ENCODE data around the gene ANGEL2.

Gene ANGEL2

DNA sequence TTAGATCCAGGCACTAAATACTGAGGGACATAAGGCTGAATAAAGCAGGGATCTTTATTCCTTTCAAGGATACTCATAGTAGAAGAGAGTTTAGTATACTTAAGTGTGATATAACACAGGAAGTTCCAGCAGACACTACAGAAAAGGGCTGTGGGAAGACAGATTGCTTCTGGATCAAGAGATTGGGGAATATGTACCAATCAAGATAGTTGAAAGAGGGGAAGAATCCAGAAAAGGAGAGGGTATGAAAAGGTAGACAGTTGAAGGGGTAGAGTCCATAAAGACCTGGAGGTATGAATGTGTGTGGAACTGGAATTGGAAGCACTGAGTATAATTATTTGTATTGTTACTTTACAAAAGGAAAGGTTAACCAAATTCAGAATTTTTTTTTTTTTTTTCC lies 37.8 kb upstream of the ANGEL2 start:
- Histone ChIP-seq H3K9ac (ENCODE audit: low read length) (no peak overlapping the region), H3K79me2 (ENCODE audit: low read length) (peaks cover 64% of the 10 kb centered on the region), H3K4me3 (ENCODE audit: low read length) (no peak overlapping the region), H3K27me3 (ENCODE audit: low read depth, low read length) (no peaks in the 10 kb centered on the region), H4K20me1 (ENCODE audit: insufficient read depth, low read length) (no peaks in the 10 kb centered on the region), H3K4me2 (ENCODE audit: low read length) (no peak overlapping the region), H3K27ac (ENCODE audit: low read length) (no peak overlapping the region), H3K9me3 (ENCODE audit: insufficient read depth, low read length) (no peaks in the 10 kb centered on the region), H2AFZ (ENCODE audit: low read depth, low read length) (no peak overlapping the region), H3K4me1 (ENCODE audit: low read length) (peaks cover 26% of the 10 kb centered on the region), H3K36me3 (replicated peaks; ENCODE audit: low read depth, low read length) (peaks cover 4% of the 10 kb centered on the region)
- TF ChIP-seq, protein P1, sequence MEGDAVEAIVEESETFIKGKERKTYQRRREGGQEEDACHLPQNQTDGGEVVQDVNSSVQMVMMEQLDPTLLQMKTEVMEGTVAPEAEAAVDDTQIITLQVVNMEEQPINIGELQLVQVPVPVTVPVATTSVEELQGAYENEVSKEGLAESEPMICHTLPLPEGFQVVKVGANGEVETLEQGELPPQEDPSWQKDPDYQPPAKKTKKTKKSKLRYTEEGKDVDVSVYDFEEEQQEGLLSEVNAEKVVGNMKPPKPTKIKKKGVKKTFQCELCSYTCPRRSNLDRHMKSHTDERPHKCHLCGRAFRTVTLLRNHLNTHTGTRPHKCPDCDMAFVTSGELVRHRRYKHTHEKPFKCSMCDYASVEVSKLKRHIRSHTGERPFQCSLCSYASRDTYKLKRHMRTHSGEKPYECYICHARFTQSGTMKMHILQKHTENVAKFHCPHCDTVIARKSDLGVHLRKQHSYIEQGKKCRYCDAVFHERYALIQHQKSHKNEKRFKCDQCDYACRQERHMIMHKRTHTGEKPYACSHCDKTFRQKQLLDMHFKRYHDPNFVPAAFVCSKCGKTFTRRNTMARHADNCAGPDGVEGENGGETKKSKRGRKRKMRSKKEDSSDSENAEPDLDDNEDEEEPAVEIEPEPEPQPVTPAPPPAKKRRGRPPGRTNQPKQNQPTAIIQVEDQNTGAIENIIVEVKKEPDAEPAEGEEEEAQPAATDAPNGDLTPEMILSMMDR (IDR thresholded peaks at IDR 0.05; ENCODE audit: low read depth, low read length), result no peak
- TF ChIP-seq EZH2phosphoT487 (IDR thresholded peaks at IDR 0.05; ENCODE audit: low read depth), result no peak

DNA sequence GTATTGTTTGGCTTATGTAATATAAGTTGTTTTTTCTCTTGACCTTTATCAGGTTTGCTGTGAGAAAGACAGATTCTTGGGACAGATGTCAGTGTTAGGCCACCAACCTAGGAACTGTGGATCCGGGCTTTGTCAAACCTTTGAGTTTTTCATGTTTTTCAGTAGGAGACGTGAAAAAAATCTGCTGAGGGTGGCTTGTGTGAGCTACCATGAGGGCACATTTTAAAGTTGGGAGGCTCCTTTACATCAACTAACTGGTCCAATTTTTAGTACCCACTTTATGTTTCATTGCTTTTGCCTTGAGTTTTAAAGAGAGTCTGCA lies 36.2 kb upstream of the ANGEL2 start:
- H3K36me3 ChIP-seq (replicated peaks; ENCODE audit: low read depth, low read length), result peaks cover 4% of the 10 kb centered on the region
- no peaks in the 10 kb centered on the region for H4K20me1 ChIP-seq (ENCODE audit: insufficient read depth, low read length)
- peak overlapping the region; percentile 79 for H3K4me2 ChIP-seq (ENCODE audit: low read length)
- H3K9me3 ChIP-seq (ENCODE audit: insufficient read depth, low read length), result no peaks in the 10 kb centered on the region
- peak overlapping the region; percentile 75 for H3K27ac ChIP-seq (ENCODE audit: low read length)
- H3K4me3 ChIP-seq (ENCODE audit: low read length), result peak overlapping the region; percentile 84
- peaks cover 48% of the 10 kb centered on the region for H3K79me2 ChIP-seq (ENCODE audit: low read length)
- H2AFZ ChIP-seq (ENCODE audit: low read depth, low read length), result 0 out of 2 replicates have a peak overlapping the region, but pooled peaks have one; percentile 99
- no peaks in the 10 kb centered on the region for H3K27me3 ChIP-seq (ENCODE audit: low read depth, low read length)
- peaks cover 26% of the 10 kb centered on the region for H3K4me1 ChIP-seq (ENCODE audit: low read length)
- no peak for TF ChIP-seq EZH2phosphoT487 (IDR thresholded peaks at IDR 0.05; ENCODE audit: low read depth)
- TF ChIP-seq, protein P1 (IDR thresholded peaks at IDR 0.05; ENCODE audit: low read depth, low read length), result no peak
- peak overlapping the region; percentile 78 for H3K9ac ChIP-seq (ENCODE audit: low read length)

DNA sequence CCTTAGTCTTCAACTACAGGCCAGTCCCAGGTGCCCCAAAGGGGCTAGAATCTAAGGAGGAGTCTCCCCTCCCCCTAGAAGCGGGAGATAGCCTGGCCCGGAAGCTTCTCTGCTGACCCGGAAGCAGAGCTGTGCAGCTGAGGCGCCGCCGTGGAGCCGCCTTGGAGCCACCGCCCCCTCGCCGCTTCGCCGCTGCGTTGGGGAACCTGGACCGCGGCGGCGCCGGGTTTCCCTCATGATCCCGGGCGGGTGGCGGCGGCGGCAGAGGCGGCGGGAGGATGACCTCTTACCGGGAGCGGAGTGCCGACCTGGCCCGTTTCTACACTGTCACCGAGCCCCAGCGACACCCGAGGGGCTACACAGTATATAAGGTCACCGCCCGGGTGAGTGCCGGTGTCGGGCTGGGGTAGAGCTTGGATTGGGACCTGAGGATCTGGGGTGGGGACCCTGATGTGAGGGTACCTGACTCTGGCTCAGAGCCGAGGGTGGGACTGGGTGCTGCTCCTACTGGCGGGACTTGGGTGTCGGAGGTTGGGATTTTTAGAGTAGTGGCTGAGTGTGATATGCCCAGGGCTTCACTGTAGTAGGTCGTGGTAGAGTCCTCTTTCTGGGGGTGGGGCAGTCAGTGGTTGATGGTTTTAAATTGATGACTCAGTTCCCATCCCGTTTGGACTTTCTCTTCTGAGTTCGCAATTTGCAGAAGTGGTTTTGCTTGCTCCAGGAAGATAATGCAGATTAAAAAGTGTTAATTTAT lies 35.6 kb upstream of the ANGEL2 start, which contains the start of gene RPS6KC1:
Gene RPS6KC1 (plus strand): TSS at position 115 of the 754 bp plus-strand sequence. CDS start 164 bp downstream, at position 279.
- Histone ChIP-seq H3K79me2 (ENCODE audit: low read length) (peaks cover 43% of the 10 kb centered on the region), H3K9me3 (ENCODE audit: insufficient read depth, low read length) (no peaks in the 10 kb centered on the region), H3K27ac (ENCODE audit: low read length) (peak within 1 kb of the TSS; percentile 75), H3K4me1 (ENCODE audit: low read length) (peaks cover 26% of the 10 kb centered on the region), H2AFZ (ENCODE audit: low read depth, low read length) (peak within 1 kb of the TSS; percentile 99), H3K36me3 (replicated peaks; ENCODE audit: low read depth, low read length) (peaks cover 4% of the 10 kb centered on the region), H3K9ac (ENCODE audit: low read length) (peak within 1 kb of the TSS; percentile 78), H3K27me3 (ENCODE audit: low read depth, low read length) (no peaks in the 10 kb centered on the region), H3K4me3 (ENCODE audit: low read length) (peak within 1 kb of the TSS; percentile 84), H3K4me2 (ENCODE audit: low read length) (peak within 1 kb of the TSS; percentile 79), H4K20me1 (ENCODE audit: insufficient read depth, low read length) (no peaks in the 10 kb centered on the region)
- TF ChIP-seq, protein P1 (IDR thresholded peaks at IDR 0.05; ENCODE audit: low read depth, low read length), result no peak
- no peak for TF ChIP-seq EZH2phosphoT487 (IDR thresholded peaks at IDR 0.05; ENCODE audit: low read depth)

DNA sequence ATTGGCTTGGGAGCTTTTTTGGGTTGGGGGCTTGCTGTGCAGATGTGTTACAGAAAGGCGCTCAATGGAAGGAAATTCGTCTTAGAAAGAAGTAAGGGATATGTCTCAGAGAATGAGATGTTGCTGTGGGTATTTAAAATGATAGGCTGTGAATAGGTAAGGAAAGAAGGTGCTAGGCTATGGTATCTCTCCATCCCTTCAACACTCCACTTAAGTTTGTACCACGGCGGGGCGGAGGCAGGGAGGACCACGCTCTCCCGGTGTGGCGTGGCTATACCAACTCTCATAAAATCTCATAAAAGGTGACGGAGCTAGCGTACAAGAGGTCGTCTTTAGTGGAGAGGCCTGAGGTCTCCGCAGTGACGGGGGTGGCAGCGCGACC lies 35.1 kb upstream of the ANGEL2 start:
- Histone ChIP-seq H3K27me3 (ENCODE audit: low read depth, low read length) (no peaks in the 10 kb centered on the region), H2AFZ (ENCODE audit: low read depth, low read length) (peak overlapping the region; percentile 99), H4K20me1 (ENCODE audit: insufficient read depth, low read length) (no peaks in the 10 kb centered on the region), H3K9me3 (ENCODE audit: insufficient read depth, low read length) (no peaks in the 10 kb centered on the region), H3K79me2 (ENCODE audit: low read length) (peaks cover 37% of the 10 kb centered on the region), H3K9ac (ENCODE audit: low read length) (peak overlapping the region; percentile 78), H3K4me2 (ENCODE audit: low read length) (peak overlapping the region; percentile 79), H3K4me3 (ENCODE audit: low read length) (peak overlapping the region; percentile 84), H3K4me1 (ENCODE audit: low read length) (peaks cover 26% of the 10 kb centered on the region), H3K36me3 (replicated peaks; ENCODE audit: low read depth, low read length) (peaks cover 4% of the 10 kb centered on the region), H3K27ac (ENCODE audit: low read length) (peak overlapping the region; percentile 75)
- TF ChIP-seq, protein P1 (IDR thresholded peaks at IDR 0.05; ENCODE audit: low read depth, low read length), result no peak
- no peak for TF ChIP-seq EZH2phosphoT487 (IDR thresholded peaks at IDR 0.05; ENCODE audit: low read depth)

All from OCI-LY3 (cell line).